Measurements from ENCODE around the gene BEX3.
"Not testable (repeated sequence)": the region's sequence is repeated elsewhere in the genome, so short reads cannot be mapped to it uniquely, and the experiment has no call there.

BEX3 gene

DNA sequence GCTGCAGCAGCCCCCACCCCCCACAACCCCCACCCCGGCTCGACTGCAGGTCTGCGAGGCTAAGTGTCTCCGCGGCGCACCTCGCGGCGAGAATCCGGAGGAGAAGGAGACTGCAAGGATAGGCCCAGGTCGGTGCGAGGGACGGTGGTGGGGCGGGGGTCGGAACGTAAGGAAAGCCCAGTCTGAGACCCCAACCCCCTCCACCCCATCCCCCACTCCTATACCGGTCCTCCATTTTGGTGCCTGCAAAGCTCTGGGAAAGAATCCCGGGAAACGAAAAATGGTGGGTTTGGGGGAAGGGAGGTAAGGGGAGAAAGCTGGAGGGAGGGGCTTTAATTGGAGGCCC is 614 bp downstream of the BEX3 start:
- no peak overlapping the region for H3K4me3 ChIP-seq (ENCODE audit: low read length)
- TF ChIP-seq EZH2phosphoT487 (IDR thresholded peaks at IDR 0.05; ENCODE audit: borderline replicate concordance, low read length) = no peak
- TF ChIP-seq, protein P1, sequence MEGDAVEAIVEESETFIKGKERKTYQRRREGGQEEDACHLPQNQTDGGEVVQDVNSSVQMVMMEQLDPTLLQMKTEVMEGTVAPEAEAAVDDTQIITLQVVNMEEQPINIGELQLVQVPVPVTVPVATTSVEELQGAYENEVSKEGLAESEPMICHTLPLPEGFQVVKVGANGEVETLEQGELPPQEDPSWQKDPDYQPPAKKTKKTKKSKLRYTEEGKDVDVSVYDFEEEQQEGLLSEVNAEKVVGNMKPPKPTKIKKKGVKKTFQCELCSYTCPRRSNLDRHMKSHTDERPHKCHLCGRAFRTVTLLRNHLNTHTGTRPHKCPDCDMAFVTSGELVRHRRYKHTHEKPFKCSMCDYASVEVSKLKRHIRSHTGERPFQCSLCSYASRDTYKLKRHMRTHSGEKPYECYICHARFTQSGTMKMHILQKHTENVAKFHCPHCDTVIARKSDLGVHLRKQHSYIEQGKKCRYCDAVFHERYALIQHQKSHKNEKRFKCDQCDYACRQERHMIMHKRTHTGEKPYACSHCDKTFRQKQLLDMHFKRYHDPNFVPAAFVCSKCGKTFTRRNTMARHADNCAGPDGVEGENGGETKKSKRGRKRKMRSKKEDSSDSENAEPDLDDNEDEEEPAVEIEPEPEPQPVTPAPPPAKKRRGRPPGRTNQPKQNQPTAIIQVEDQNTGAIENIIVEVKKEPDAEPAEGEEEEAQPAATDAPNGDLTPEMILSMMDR (IDR thresholded peaks at IDR 0.05; ENCODE audit: low read depth, low read length, poor library complexity, severe bottlenecking) = no peak
- H3K9me3 ChIP-seq (ENCODE audit: control insufficient read depth, insufficient read depth, low read length) = no peaks in the 10 kb centered on the region
- no peaks in the 10 kb centered on the region for H3K4me1 ChIP-seq (ENCODE audit: control insufficient read depth, low read length)
- H3K27ac ChIP-seq (ENCODE audit: low read depth, low read length) = no peak overlapping the region
- H3K27me3 ChIP-seq (ENCODE audit: control insufficient read depth, low read length) = no peaks in the 10 kb centered on the region
- H3K79me2 ChIP-seq (ENCODE audit: control insufficient read depth, low read length) = no peaks in the 10 kb centered on the region
- no peaks in the 10 kb centered on the region for H3K36me3 ChIP-seq (ENCODE audit: control insufficient read depth, low read length)
- H3K4me2 ChIP-seq (ENCODE audit: low read length) = no peak overlapping the region
- H3F3A ChIP-seq (ENCODE audit: control insufficient read depth, insufficient read depth) = no peaks in the 10 kb centered on the region
- H3K9me2 ChIP-seq (replicated peaks; ENCODE audit: control insufficient read depth, low read length) = no peaks in the 10 kb centered on the region
- no peaks in the 10 kb centered on the region for H4K20me1 ChIP-seq (ENCODE audit: control insufficient read depth, insufficient read depth, low read depth, low read length)

DNA sequence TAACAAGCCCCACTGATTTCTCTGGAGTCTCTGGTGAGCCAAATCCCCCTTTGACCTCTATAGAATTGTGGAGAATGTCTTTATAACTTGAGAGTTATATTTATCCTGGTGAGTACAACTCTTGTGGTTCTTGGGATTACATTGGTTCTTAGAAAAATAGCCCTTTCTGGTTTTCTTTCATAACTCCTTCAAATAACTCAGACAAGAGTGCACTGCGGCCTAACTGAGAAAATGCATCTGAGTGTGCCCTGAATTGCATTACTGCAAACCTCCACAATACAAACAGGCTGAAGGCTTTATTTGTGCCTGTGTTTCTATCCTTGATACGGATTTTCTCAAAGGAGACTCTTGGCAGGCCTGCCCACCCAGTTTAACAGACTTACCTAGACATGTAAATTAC is 2.7 kb downstream of the BEX3 start:
- TF ChIP-seq, protein P1 (IDR thresholded peaks at IDR 0.05; ENCODE audit: low read depth, low read length, poor library complexity, severe bottlenecking) = no peak
- TF ChIP-seq EZH2phosphoT487 (IDR thresholded peaks at IDR 0.05; ENCODE audit: borderline replicate concordance, low read length) = no peak

DNA sequence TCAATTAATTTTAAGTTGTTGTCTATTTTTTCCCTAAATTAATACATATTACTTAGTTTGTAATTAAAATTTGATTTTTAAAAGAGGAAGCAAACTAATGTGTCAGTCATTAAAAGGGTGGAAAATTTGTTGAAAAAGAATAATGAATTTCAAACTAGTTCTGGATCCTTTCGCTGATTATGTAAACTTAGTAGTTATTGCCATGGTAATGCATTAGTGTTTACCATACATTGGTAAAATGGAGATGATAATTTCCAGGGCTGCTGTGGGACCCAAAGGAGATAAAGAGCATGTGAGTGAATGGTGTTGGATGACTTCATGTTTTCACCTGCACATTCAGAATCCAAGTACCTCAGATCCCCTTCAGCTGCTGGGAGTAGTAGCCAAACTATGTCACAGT is 6.5 kb downstream of the BEX3 start:
- H3K79me2 ChIP-seq (ENCODE audit: control insufficient read depth, low read length) = no peaks in the 10 kb centered on the region
- H3K36me3 ChIP-seq (ENCODE audit: control insufficient read depth, low read length) = no peaks in the 10 kb centered on the region
- no peaks in the 10 kb centered on the region for H4K20me1 ChIP-seq (ENCODE audit: control insufficient read depth, insufficient read depth, low read depth, low read length)
- H3K9me3 ChIP-seq (ENCODE audit: control insufficient read depth, insufficient read depth, low read length) = no peaks in the 10 kb centered on the region
- H3K27ac ChIP-seq (ENCODE audit: low read depth, low read length) = no peak overlapping the region
- H3K4me1 ChIP-seq (ENCODE audit: control insufficient read depth, low read length) = no peaks in the 10 kb centered on the region
- no peaks in the 10 kb centered on the region for H3K27me3 ChIP-seq (ENCODE audit: control insufficient read depth, low read length)
- H3K4me3 ChIP-seq (ENCODE audit: low read length) = no peak overlapping the region
- TF ChIP-seq EZH2phosphoT487 (IDR thresholded peaks at IDR 0.05; ENCODE audit: borderline replicate concordance, low read length) = no peak
- TF ChIP-seq, protein P1 (IDR thresholded peaks at IDR 0.05; ENCODE audit: low read depth, low read length, poor library complexity, severe bottlenecking) = no peak
- no peaks in the 10 kb centered on the region for H3K9me2 ChIP-seq (replicated peaks; ENCODE audit: control insufficient read depth, low read length)
- H3K4me2 ChIP-seq (ENCODE audit: low read length) = no peak overlapping the region
- no peaks in the 10 kb centered on the region for H3F3A ChIP-seq (ENCODE audit: control insufficient read depth, insufficient read depth)

More for the DNA sequence above, 2.7 kb downstream of the BEX3 start:
- H3K36me3 ChIP-seq (ENCODE audit: control insufficient read depth, low read length) = no peaks in the 10 kb centered on the region
- no peak overlapping the region for H3K4me3 ChIP-seq (ENCODE audit: low read length)
- H3K9me3 ChIP-seq (ENCODE audit: control insufficient read depth, insufficient read depth, low read length) = no peaks in the 10 kb centered on the region
- no peaks in the 10 kb centered on the region for H3K27me3 ChIP-seq (ENCODE audit: control insufficient read depth, low read length)
- no peak overlapping the region for H3K27ac ChIP-seq (ENCODE audit: low read depth, low read length)
- no peaks in the 10 kb centered on the region for H3F3A ChIP-seq (ENCODE audit: control insufficient read depth, insufficient read depth)
- no peaks in the 10 kb centered on the region for H3K4me1 ChIP-seq (ENCODE audit: control insufficient read depth, low read length)
- no peaks in the 10 kb centered on the region for H3K79me2 ChIP-seq (ENCODE audit: control insufficient read depth, low read length)
- H3K9me2 ChIP-seq (replicated peaks; ENCODE audit: control insufficient read depth, low read length) = no peaks in the 10 kb centered on the region
- no peak overlapping the region for H3K4me2 ChIP-seq (ENCODE audit: low read length)
- H4K20me1 ChIP-seq (ENCODE audit: control insufficient read depth, insufficient read depth, low read depth, low read length) = no peaks in the 10 kb centered on the region

DNA sequence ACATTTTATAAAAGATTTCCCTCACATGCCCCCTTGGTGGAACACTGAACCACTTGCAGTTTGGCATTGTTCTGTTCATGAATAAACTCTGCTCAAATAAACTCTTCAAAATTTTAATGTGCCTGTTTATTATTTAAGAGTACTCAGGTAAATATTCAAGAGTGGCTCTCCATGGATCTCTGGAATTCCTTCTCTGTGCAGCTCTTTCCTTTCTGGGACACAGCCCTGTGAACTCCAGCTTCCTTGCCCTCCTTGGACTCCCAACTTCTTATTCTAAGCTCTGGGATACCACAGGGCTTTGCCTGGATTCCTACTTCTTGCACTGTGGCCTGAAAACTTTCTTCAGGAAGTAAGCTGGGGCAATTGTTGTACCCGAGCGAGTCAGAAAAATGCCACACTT is 8.3 kb downstream of the BEX3 start:
- Histone ChIP-seq H3K9me2 (replicated peaks; ENCODE audit: control insufficient read depth, low read length) (no peaks in the 10 kb centered on the region), H3K9me3 (ENCODE audit: control insufficient read depth, insufficient read depth, low read length) (no peaks in the 10 kb centered on the region), H3F3A (ENCODE audit: control insufficient read depth, insufficient read depth) (no peaks in the 10 kb centered on the region), H3K4me1 (ENCODE audit: control insufficient read depth, low read length) (no peaks in the 10 kb centered on the region), H4K20me1 (ENCODE audit: control insufficient read depth, insufficient read depth, low read depth, low read length) (no peaks in the 10 kb centered on the region), H3K79me2 (ENCODE audit: control insufficient read depth, low read length) (no peaks in the 10 kb centered on the region), H3K4me2 (ENCODE audit: low read length) (no peak overlapping the region), H3K27me3 (ENCODE audit: control insufficient read depth, low read length) (no peaks in the 10 kb centered on the region), H3K4me3 (ENCODE audit: low read length) (no peak overlapping the region), H3K36me3 (ENCODE audit: control insufficient read depth, low read length) (no peaks in the 10 kb centered on the region), H3K27ac (ENCODE audit: low read depth, low read length) (no peak overlapping the region)
- TF ChIP-seq EZH2phosphoT487 (IDR thresholded peaks at IDR 0.05; ENCODE audit: borderline replicate concordance, low read length) = no peak
- TF ChIP-seq, protein P1 (IDR thresholded peaks at IDR 0.05; ENCODE audit: low read depth, low read length, poor library complexity, severe bottlenecking) = no peak

DNA sequence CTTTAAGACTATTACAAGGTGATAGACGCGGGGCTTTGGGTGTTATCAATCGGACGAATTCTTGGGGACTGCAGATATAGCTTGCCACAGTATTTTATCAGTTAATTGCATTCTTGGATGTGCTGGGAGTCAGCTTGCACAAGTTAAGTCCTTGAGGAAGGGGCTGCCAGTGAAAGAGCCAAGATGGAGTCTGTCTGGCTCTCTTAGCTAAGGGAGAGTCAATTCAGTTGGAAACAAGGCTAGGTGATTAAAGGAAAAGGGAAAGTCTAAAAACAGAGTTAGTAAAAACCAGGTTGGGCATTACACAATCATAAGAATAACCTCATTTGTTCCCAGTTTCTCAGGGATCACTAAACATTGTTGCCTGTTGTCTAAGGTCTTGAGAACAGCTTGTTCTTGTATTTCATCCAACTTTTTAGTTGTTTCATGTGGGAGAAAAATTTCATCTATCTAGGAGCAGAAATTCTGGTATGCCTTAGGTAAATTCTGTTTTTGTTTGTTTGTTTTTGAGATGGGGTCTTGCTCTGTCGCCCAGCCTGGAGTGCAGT is 9.0 kb downstream of the BEX3 start:
- H3F3A ChIP-seq (ENCODE audit: control insufficient read depth, insufficient read depth); H3K27me3 ChIP-seq (ENCODE audit: control insufficient read depth, low read length); H3K4me3 ChIP-seq (ENCODE audit: low read length); H3K9me3 ChIP-seq (ENCODE audit: control insufficient read depth, insufficient read depth, low read length); H3K36me3 ChIP-seq (ENCODE audit: control insufficient read depth, low read length); H3K4me2 ChIP-seq (ENCODE audit: low read length); H3K27ac ChIP-seq (ENCODE audit: low read depth, low read length); H3K9me2 ChIP-seq (replicated peaks; ENCODE audit: control insufficient read depth, low read length); H3K4me1 ChIP-seq (ENCODE audit: control insufficient read depth, low read length); H4K20me1 ChIP-seq (ENCODE audit: control insufficient read depth, insufficient read depth, low read depth, low read length); H3K79me2 ChIP-seq (ENCODE audit: control insufficient read depth, low read length): not testable (repeated sequence)
